Measurements from ENCODE around the gene LRRC4C.

Gene LRRC4C

GRCh38 chr11:41320238-41320637 is 139.2 kb downstream of the LRRC4C start:
- no peak for DNase-seq

- DNase-seq: no peak
Observed at GRCh38 chr11:41319434-41319833, 140.0 kb downstream of the LRRC4C start.

GRCh38 chr11:41316751-41317150 is 142.7 kb downstream of the LRRC4C start:
- no peak for DNase-seq

- no peak for DNase-seq
Observed at GRCh38 chr11:41313226-41313625, 146.2 kb downstream of the LRRC4C start.

GRCh38 chr11:41309716-41310115 is 149.7 kb downstream of the LRRC4C start:
- DNase-seq: no peak

- no peak for DNase-seq
Observed at GRCh38 chr11:41309111-41309522, 150.3 kb downstream of the LRRC4C start.

GRCh38 chr11:41308286-41308685 is 151.2 kb downstream of the LRRC4C start:
- no peak for DNase-seq

- no peak for DNase-seq
Observed at GRCh38 chr11:41307296-41308080, 152.0 kb downstream of the LRRC4C start.

GRCh38 chr11:41306431-41306830 is 153.0 kb downstream of the LRRC4C start:
- DNase-seq: no peak

GRCh38 chr11:41301023-41301422 is 158.4 kb downstream of the LRRC4C start:
- no peak for DNase-seq

GRCh38 chr11:41289408-41289807 is 170.0 kb downstream of the LRRC4C start:
- no peak for DNase-seq

- DNase-seq: no peak
Observed at GRCh38 chr11:41286751-41287150, 172.7 kb downstream of the LRRC4C start.

- no peak for DNase-seq
Observed at GRCh38 chr11:41284354-41284753, 175.1 kb downstream of the LRRC4C start.

GRCh38 chr11:41283191-41283930 is 176.1 kb downstream of the LRRC4C start:
- DNase-seq: no peak

- DNase-seq: no peak
Observed at GRCh38 chr11:41282395-41282794, 177.1 kb downstream of the LRRC4C start.

- DNase-seq: no peak
Observed at GRCh38 chr11:41281131-41281742, 178.2 kb downstream of the LRRC4C start.

- DNase-seq: no peak
Observed at GRCh38 chr11:41274831-41275230, 184.6 kb downstream of the LRRC4C start.

GRCh38 chr11:41273908-41274307 is 185.5 kb downstream of the LRRC4C start:
- no peak for DNase-seq

- no peak for DNase-seq
Observed at GRCh38 chr11:41267451-41267850, 192.0 kb downstream of the LRRC4C start.

- no peak for DNase-seq
Observed at GRCh38 chr11:41256041-41256440, 203.4 kb downstream of the LRRC4C start.

- no peak for DNase-seq
Observed at GRCh38 chr11:41254966-41255365, 204.5 kb downstream of the LRRC4C start.

GRCh38 chr11:41250408-41250935 is 209.0 kb downstream of the LRRC4C start:
- DNase-seq: no peak

GRCh38 chr11:41247621-41248020 is 211.8 kb downstream of the LRRC4C start:
- no peak for DNase-seq

GRCh38 chr11:41246399-41246745 is 213.1 kb downstream of the LRRC4C start:
- DNase-seq: no peak

All from activated CD4-positive, alpha-beta T cell treated with anti-CD3 and anti-CD28 coated beads, Interleukin-2, amount 50 U/mL, for 4 hours (primary cell).